C1 segment of cervical spinal cord (tissue), 14 donors: ENCODE measurements around the gene AAGAB.
"Not testable (repeated sequence)": the region's sequence is repeated elsewhere in the genome, so short reads cannot be mapped to it uniquely, and the experiment has no call there.

ENCODE experiments used
- DNase-seq, 14 donors: peaks; one replicate each; lab custom pipeline; 2025; lab: John Stamatoyannopoulos, UW

Gene AAGAB

GRCh38 chr15:67254238-67255175 is at the start of gene AAGAB, which contains the start of gene IQCH:
Gene AAGAB, minus strand, starts transcription at chr15:67254661. Its CDS starts 30 bp downstream, at chr15:67254631.
Gene IQCH, plus strand, starts transcription at chr15:67254786. Its CDS starts 111 bp downstream, at chr15:67254897.
- DNase-seq: peak; percentile 53 to 99 (median 95)

- no peak for DNase-seq
These were observed 49.3 kb upstream of the AAGAB start for GRCh38 chr15:67303490-67304363.

GRCh38 chr15:67300266-67301025 is 46.0 kb upstream of the AAGAB start:
- no peak for DNase-seq

GRCh38 chr15:67296684-67297083 is 42.2 kb upstream of the AAGAB start:
- DNase-seq: no peak

- DNase-seq: no peak
These were observed 41.7 kb upstream of the AAGAB start for GRCh38 chr15:67296188-67296587.

- no peak for DNase-seq
These were observed 35.9 kb upstream of the AAGAB start for GRCh38 chr15:67290319-67290718.

- DNase-seq: not testable (repeated sequence)
These were observed 31.9 kb upstream of the AAGAB start for GRCh38 chr15:67286400-67286799.

- not testable (repeated sequence) for DNase-seq
These were observed 31.2 kb upstream of the AAGAB start for GRCh38 chr15:67285625-67286024.

GRCh38 chr15:67281714-67282113 is 27.3 kb upstream of the AAGAB start:
- DNase-seq: no peak

- no peak for DNase-seq
These were observed 25.8 kb upstream of the AAGAB start for GRCh38 chr15:67280217-67280616.

GRCh38 chr15:67276666-67277065 is 22.2 kb upstream of the AAGAB start:
- no peak for DNase-seq

GRCh38 chr15:67274236-67274635 is 19.8 kb upstream of the AAGAB start:
- DNase-seq: no peak

GRCh38 chr15:67267951-67268941 is 13.8 kb upstream of the AAGAB start:
- DNase-seq: no peak

GRCh38 chr15:67267440-67267839 is 13.0 kb upstream of the AAGAB start:
- no peak for DNase-seq

GRCh38 chr15:67266870-67267269 is 12.4 kb upstream of the AAGAB start:
- no peak for DNase-seq

GRCh38 chr15:67259806-67260205 is 5.3 kb upstream of the AAGAB start:
- no peak for DNase-seq

GRCh38 chr15:67259379-67259778 is 4.9 kb upstream of the AAGAB start:
- no peak for DNase-seq

- DNase-seq: not testable (repeated sequence)
These were observed 4.0 kb upstream of the AAGAB start for GRCh38 chr15:67258412-67258811.

GRCh38 chr15:67256051-67256450 is 1.6 kb upstream of the AAGAB start:
- DNase-seq: no peak

- DNase-seq: no peak
These were observed 768 bp downstream of the AAGAB start for GRCh38 chr15:67253549-67254237.
